Motor neuron (in vitro differentiated cells): ENCODE data around the gene CABLES2. TPM values are rescaled to one million over a fixed set of nuclear protein-coding genes. Genes with fewer than 3 reads are reported as not detected.

Source experiments
- ATAC-seq, 8 experiments: fragments of 200-7000 bp; cut with Tn5 transposase; replicated peaks in 6 of 8; 2 replicates each; pipeline ENCODE4 v1.8.0; 2021; ENCODE audit warnings: mild to moderate bottlenecking in 8 of 8, moderate library complexity in 8 of 8
- H3K27ac ChIP-seq, 2 donors: fragments of 250-450 bp; sonication (Bioruptor Pico); 2 replicates each; pipeline ENCODE4 v1.9.0; 2021; ENCODE audit warnings: antibody characterized with exemption in 2 of 2, mild to moderate bottlenecking in 2 of 2, moderate library complexity in 1 of 2
- H3K4me1 ChIP-seq, 2 donors: fragments of 250-450 bp; sonication (Bioruptor Pico); replicated peaks in 1 of 2; 2 replicates each; pipeline ENCODE4 v1.6.1; 2021; ENCODE audit warnings: antibody characterized with exemption in 2 of 2, mild to moderate bottlenecking in 2 of 2, moderate library complexity in 1 of 2
- H3K4me3 ChIP-seq, 5 donors: fragments of 250-450 bp; sonication (Bioruptor Pico); 2 replicates each; pipeline ENCODE4 v1.9.0; 2021; ENCODE audit warnings: antibody characterized with exemption in 5 of 5, mild to moderate bottlenecking in 5 of 5, moderate library complexity in 4 of 5
- WGBS, 10 experiments: fragments of 450-650 bp; shearing (Covaris generic); methylation state at CpG; one replicate each; pipeline ENCODE4 v1.0.0; 2022; 5-methylcytosine and 5-hydroxymethylcytosine counted together
- in situ Hi-C, 9 experiments: fragments of 400-800 bp; cut with MboI; loops; one replicate each; pipeline ENCODE4 v1.15.0; 2021; ENCODE audit warnings: low sequenced_read_pairs in 9 of 9, low pct_unique_long_range_greater_than_20kb in 2 of 9; ENCODE audit not compliant: unreplicated experiment in 9 of 9
- total RNA-seq, 8 experiments: library from RNA; unstranded; fragments of 300-600 nt; gene quantifications; 2 replicates each; pipeline versions ENCODE4 v1.2.3 to v1.2.4, GENCODE V29; 2022

The CABLES2 gene
- total RNA-seq, 8 experiments from 2014 or later, result 1.4 to 9.6 (median 5.7) TPM

GRCh38 chr20:62404761-62405107 is 2.4 kb downstream of the CABLES2 start:
- in situ Hi-C loops, result loop anchor here in 2 of 9 experiments (25.0 kb wide), 1 partner anchor 208 kb away; no protein-coding TSS in a partner anchor

GRCh38 chr20:62404112-62404665 is 2.9 kb downstream of the CABLES2 start:
- Histone ChIP-seq H3K27ac (no peak overlapping the region), H3K4me1 (peaks cover 14 to 15% of the 10 kb centered on the region in 2 donors), H3K4me3 (no peak overlapping the region)
- WGBS, 10 experiments, result 60 to 100% (median 90%) methylated on average over 1 to 6 of the region's 9 CpGs; no CpG with 5 or more reads in 5 of the 10 experiments
- ATAC-seq, result no peak
- in situ Hi-C loops, result loop anchor here in 2 of 9 experiments (25.0 kb wide), 1 partner anchor 208 kb away; no protein-coding TSS in a partner anchor

More at GRCh38 chr20:62404761-62405107, 2.4 kb downstream of the CABLES2 start:
- no peak for ATAC-seq
- Histone ChIP-seq H3K4me3 (no peak overlapping the region), H3K4me1 (peaks cover 14 to 15% of the 10 kb centered on the region in 2 donors), H3K27ac (no peak overlapping the region)
- WGBS, 10 experiments, result 80 to 95% (median 84%) methylated on average over 1 to 7 of the region's 12 CpGs; no CpG with 5 or more reads in 7 of the 10 experiments

GRCh38 chr20:62403331-62403730 is 3.8 kb downstream of the CABLES2 start:
- no peak for ATAC-seq
- Histone ChIP-seq H3K27ac (no peak overlapping the region), H3K4me3 (no peak overlapping the region), H3K4me1 (peaks cover 12 to 14% of the 10 kb centered on the region in 2 donors)
- in situ Hi-C loops, result loop anchor here in 2 of 9 experiments (25.0 kb wide), 1 partner anchor 209 kb away; no protein-coding TSS in a partner anchor
- 50 to 96% (median 92%) methylated on average over 1 to 5 of the region's 13 CpGs; no CpG with 5 or more reads in 5 of the 10 experiments for WGBS, 10 experiments

GRCh38 chr20:62402456-62403150 is 4.5 kb downstream of the CABLES2 start:
- in situ Hi-C loops, result loop anchor here in 2 of 9 experiments (25.0 kb wide), 1 partner anchor 210 kb away; no protein-coding TSS in a partner anchor

GRCh38 chr20:62401331-62401779 is 5.7 kb downstream of the CABLES2 start:
- in situ Hi-C loops, result loop anchor here in 2 of 9 experiments (25.0 kb wide), 1 partner anchor 211 kb away; no protein-coding TSS in a partner anchor
- no peak overlapping the region for H3K27ac ChIP-seq
- H3K4me3 ChIP-seq, result no peak overlapping the region
- H3K4me1 ChIP-seq, result peaks cover 9 to 12% of the 10 kb centered on the region in 2 donors
- ATAC-seq, result peak in 1 of 8 experiments; percentile 1
- WGBS, 10 experiments, result 57 to 100% (median 77%) methylated on average over 1 to 9 of the region's 21 CpGs; no CpG with 5 or more reads in 6 of the 10 experiments

More at GRCh38 chr20:62402456-62403150, 4.5 kb downstream of the CABLES2 start:
- WGBS, 10 experiments, result 92 to 100% methylated on average over 2 of the region's 23 CpGs; no CpG with 5 or more reads in 8 of the 10 experiments
- Histone ChIP-seq H3K27ac (no peak overlapping the region), H3K4me1 (peaks cover 12% of the 10 kb centered on the region in 2 donors), H3K4me3 (no peak overlapping the region)
- no peak for ATAC-seq

GRCh38 chr20:62400541-62400940 is 6.5 kb downstream of the CABLES2 start:
- WGBS, 10 experiments, result 67 to 100% (median 90%) methylated on average over 1 to 6 of the region's 10 CpGs; no CpG with 5 or more reads in 3 of the 10 experiments
- in situ Hi-C loops, result loop anchor here in 2 of 9 experiments (25.0 kb wide), 1 partner anchor 212 kb away; no protein-coding TSS in a partner anchor
- no peak overlapping the region for H3K27ac ChIP-seq

GRCh38 chr20:62400021-62400420 is 7.1 kb downstream of the CABLES2 start:
- 80 to 100% (median 100%) methylated on average over 1 to 2 of the region's 7 CpGs; no CpG with 5 or more reads in 3 of the 10 experiments for WGBS, 10 experiments
- in situ Hi-C loops, result loop anchor here in 2 of 9 experiments (25.0 kb wide), 1 partner anchor 212 kb away; no protein-coding TSS in a partner anchor

More at GRCh38 chr20:62400541-62400940, 6.5 kb downstream of the CABLES2 start:
- no peak overlapping the region for H3K4me3 ChIP-seq
- H3K4me1 ChIP-seq, result peaks cover 2 to 5% of the 10 kb centered on the region in 2 donors
- no peak for ATAC-seq

GRCh38 chr20:62398120-62398821 is 8.8 kb downstream of the CABLES2 start:
- Histone ChIP-seq H3K4me1 (no peaks in the 10 kb centered on the region), H3K27ac (no peak overlapping the region), H3K4me3 (no peak overlapping the region)
- 80 to 100% (median 95%) methylated on average over 1 to 6 of the region's 19 CpGs; no CpG with 5 or more reads in 4 of the 10 experiments for WGBS, 10 experiments
- no peak for ATAC-seq
- in situ Hi-C loops, result loop anchor here in 2 of 9 experiments (25.0 kb wide), 2 partner anchors 111 to 211 kb away; partner anchors contain the start of gene MTG2 (in 1 of the 2)

More at GRCh38 chr20:62400021-62400420, 7.1 kb downstream of the CABLES2 start:
- Histone ChIP-seq H3K27ac (no peak overlapping the region), H3K4me3 (no peak overlapping the region), H3K4me1 (peaks cover 0 to under 1% of the 10 kb centered on the region in 2 donors)
- no peak for ATAC-seq

- WGBS, 10 experiments, result 80 to 100% (median 96%) methylated on average over 1 to 13 of the region's 35 CpGs; no CpG with 5 or more reads in 5 of the 10 experiments
- Histone ChIP-seq H3K27ac (no peak overlapping the region), H3K4me3 (no peak overlapping the region), H3K4me1 (no peaks in the 10 kb centered on the region)
- in situ Hi-C loops, result loop anchor here in 2 of 9 experiments (25.0 kb wide), 2 partner anchors 109 to 209 kb away; partner anchors contain the start of gene MTG2 (in 1 of the 2)
- no peak for ATAC-seq
These were observed 10.5 kb downstream of the CABLES2 start for GRCh38 chr20:62396367-62397239.

- no peak overlapping the region for H3K27ac ChIP-seq
- no peak overlapping the region for H3K4me3 ChIP-seq
- 68 to 100% (median 100%) methylated on average over 1 to 10 of the region's 27 CpGs; no CpG with 5 or more reads in 5 of the 10 experiments for WGBS, 10 experiments
- in situ Hi-C loops, result loop anchor here in 2 of 9 experiments (25.0 kb wide), 2 partner anchors 108 to 208 kb away; partner anchors contain the start of gene MTG2 (in 1 of the 2)
- no peak for ATAC-seq
- no peaks in the 10 kb centered on the region for H3K4me1 ChIP-seq
These were observed 11.5 kb downstream of the CABLES2 start for GRCh38 chr20:62395311-62396242.
